ENCODE measurements around the gene MYBPC2. TPM values are rescaled to one million over a fixed set of nuclear protein-coding genes. Genes with fewer than 3 reads are reported as not detected.

MYBPC2 gene
- total RNA-seq, 1 experiment from 2014 or later: not detected

DNA sequence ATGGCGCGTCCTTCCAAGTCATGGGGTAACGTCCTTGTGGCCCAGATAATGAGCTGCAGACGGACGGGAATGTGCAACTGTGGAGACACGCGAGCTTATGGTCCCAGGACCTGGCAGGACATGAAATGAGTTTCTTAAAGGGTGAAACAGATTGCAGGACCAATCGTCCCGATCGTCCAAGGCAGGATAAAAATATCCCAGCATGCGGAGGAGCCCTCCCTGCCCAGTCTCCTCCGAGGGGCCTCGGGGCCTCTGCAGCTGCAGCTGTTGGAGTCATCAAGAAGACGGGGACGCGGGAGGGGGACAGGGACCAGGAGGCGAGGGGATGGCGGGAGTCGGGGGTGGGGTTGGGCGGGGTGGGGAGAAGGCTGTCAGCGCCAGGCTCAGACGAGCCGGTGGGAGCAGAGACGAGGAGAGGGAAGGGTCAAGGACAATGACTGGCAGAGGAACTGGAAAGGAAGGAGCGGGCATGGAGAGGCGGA lies 58.3 kb downstream of the MYBPC2 start:
- TF ChIP-seq, protein P1, sequence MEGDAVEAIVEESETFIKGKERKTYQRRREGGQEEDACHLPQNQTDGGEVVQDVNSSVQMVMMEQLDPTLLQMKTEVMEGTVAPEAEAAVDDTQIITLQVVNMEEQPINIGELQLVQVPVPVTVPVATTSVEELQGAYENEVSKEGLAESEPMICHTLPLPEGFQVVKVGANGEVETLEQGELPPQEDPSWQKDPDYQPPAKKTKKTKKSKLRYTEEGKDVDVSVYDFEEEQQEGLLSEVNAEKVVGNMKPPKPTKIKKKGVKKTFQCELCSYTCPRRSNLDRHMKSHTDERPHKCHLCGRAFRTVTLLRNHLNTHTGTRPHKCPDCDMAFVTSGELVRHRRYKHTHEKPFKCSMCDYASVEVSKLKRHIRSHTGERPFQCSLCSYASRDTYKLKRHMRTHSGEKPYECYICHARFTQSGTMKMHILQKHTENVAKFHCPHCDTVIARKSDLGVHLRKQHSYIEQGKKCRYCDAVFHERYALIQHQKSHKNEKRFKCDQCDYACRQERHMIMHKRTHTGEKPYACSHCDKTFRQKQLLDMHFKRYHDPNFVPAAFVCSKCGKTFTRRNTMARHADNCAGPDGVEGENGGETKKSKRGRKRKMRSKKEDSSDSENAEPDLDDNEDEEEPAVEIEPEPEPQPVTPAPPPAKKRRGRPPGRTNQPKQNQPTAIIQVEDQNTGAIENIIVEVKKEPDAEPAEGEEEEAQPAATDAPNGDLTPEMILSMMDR (conservative IDR thresholded peaks at IDR 0.05; ENCODE audit: low read depth, low read length): no peak
- no peak for TF ChIP-seq EZH2 (IDR thresholded peaks at IDR 0.05; ENCODE audit: borderline replicate concordance, low read depth, low read length, poor library complexity, severe bottlenecking)
- H3K4me3 ChIP-seq (ENCODE audit: low read depth, low read length, poor library complexity, severe bottlenecking): no peak overlapping the region
- POLR2A ChIA-PET (ENCODE audit: low non-redundant PET): no interaction called here
- intact Hi-C loops (cut with micrococcal nuclease; ENCODE audit: unreplicated experiment): no loop called here
- no TSS peak for BruUV-seq (replicated peaks)
- no peak for DNase-seq (ENCODE audit: low spot score)
- H3K9me3 ChIP-seq (ENCODE audit: low read depth, low read length, poor library complexity, severe bottlenecking): peaks cover 8% of the 10 kb centered on the region
- CTCF ChIA-PET: no interaction called here
- H3K36me3 ChIP-seq (ENCODE audit: insufficient read depth, low read length, poor library complexity, severe bottlenecking): no peaks in the 10 kb centered on the region
- peaks cover 67% of the 10 kb centered on the region for H3K27me3 ChIP-seq (replicated peaks; ENCODE audit: insufficient read depth, low read depth, low read length, poor library complexity)
- no peak overlapping the region for H3K27ac ChIP-seq (ENCODE audit: low read depth, low read length, poor library complexity, severe bottlenecking)
- no peaks in the 10 kb centered on the region for H3K4me1 ChIP-seq (ENCODE audit: insufficient read depth, low read length, poor library complexity, severe bottlenecking)

DNA sequence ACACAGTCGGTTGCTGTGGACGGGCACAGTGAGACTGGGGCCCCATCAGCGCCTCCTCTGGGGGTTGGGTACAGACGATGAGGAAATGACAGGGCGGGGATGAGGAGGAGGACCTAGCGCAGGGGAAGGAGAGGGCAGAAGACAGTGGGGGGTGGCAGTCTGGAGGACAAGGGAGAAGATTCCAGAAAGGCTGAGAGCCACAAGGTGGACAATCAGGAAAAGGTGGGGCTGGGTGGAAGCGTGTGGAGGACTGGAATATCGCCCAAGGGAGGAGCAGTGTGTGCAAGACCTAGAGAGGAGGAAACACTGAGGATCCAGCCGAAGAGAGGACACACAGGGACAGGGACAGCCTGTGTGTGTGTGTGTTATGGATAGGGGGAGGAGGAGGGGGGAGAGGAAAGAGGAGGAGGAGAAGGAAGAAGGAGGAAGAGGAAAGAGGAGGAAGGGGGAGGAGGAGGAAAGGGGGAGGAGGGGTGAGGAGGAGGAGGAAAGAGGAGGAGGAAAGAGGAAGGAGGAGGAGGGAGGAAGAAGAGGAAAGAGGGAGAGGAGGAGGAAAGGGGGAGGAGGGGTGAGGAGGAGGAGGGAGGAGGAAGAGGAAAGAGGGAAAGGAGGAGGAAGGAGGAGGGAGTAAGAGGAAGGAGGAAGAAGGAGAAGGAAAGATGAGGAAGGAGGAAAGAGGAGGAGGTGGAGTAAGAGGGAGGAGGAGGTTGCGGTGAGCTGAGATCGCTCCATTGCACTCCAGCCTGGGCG lies 59.8 kb downstream of the MYBPC2 start:
- peak; percentile 34 for DNase-seq (ENCODE audit: low spot score)
- TF ChIP-seq, protein P1 (conservative IDR thresholded peaks at IDR 0.05; ENCODE audit: low read depth, low read length): 0 out of 2 replicates have a peak, but pooled peaks have one; percentile 9
- no peak for TF ChIP-seq EZH2 (IDR thresholded peaks at IDR 0.05; ENCODE audit: borderline replicate concordance, low read depth, low read length, poor library complexity, severe bottlenecking)
- no TSS peak for BruUV-seq (replicated peaks)
- intact Hi-C loops (cut with micrococcal nuclease; ENCODE audit: unreplicated experiment): no loop called here
- ChIA-PET POLR2A (ENCODE audit: low non-redundant PET) (no interaction called here), CTCF (no interaction called here)
- no peak overlapping the region for H3K4me3 ChIP-seq (ENCODE audit: low read depth, low read length, poor library complexity, severe bottlenecking)
- no peaks in the 10 kb centered on the region for H3K9me3 ChIP-seq (ENCODE audit: low read depth, low read length, poor library complexity, severe bottlenecking)
- no peaks in the 10 kb centered on the region for H3K36me3 ChIP-seq (ENCODE audit: insufficient read depth, low read length, poor library complexity, severe bottlenecking)
- peaks cover 67% of the 10 kb centered on the region for H3K27me3 ChIP-seq (replicated peaks; ENCODE audit: insufficient read depth, low read depth, low read length, poor library complexity)
- no peak overlapping the region for H3K27ac ChIP-seq (ENCODE audit: low read depth, low read length, poor library complexity, severe bottlenecking)
- no peaks in the 10 kb centered on the region for H3K4me1 ChIP-seq (ENCODE audit: insufficient read depth, low read length, poor library complexity, severe bottlenecking)

DNA sequence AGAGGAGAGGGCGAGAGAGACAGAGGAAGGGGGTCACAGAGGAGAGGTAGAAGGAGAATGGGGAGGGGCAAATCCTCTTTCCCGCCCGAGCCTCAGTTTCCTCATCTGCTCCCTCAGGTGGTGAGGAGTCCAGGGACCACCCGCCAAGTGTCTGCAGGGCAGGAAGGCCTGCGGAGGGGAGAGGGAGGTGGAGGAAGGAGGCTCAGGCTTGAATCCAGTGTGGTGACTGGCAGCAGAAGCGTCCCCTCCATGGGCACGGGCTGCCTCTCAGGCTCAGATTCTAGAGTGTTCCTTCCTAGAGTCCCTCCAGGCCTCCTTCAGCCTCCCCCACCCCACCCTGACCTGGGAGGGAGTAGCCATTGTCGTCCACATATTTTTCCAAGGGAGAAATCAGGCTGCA lies 60.5 kb downstream of the MYBPC2 start:
- no peak overlapping the region for H3K4me3 ChIP-seq (ENCODE audit: low read depth, low read length, poor library complexity, severe bottlenecking)
- BruUV-seq (replicated peaks): no TSS peak
- ChIA-PET CTCF (no interaction called here), POLR2A (ENCODE audit: low non-redundant PET) (no interaction called here)
- H3K9me3 ChIP-seq (ENCODE audit: low read depth, low read length, poor library complexity, severe bottlenecking): no peaks in the 10 kb centered on the region
- intact Hi-C loops (cut with micrococcal nuclease; ENCODE audit: unreplicated experiment): no loop called here
- no peaks in the 10 kb centered on the region for H3K36me3 ChIP-seq (ENCODE audit: insufficient read depth, low read length, poor library complexity, severe bottlenecking)
- no peak overlapping the region for H3K27ac ChIP-seq (ENCODE audit: low read depth, low read length, poor library complexity, severe bottlenecking)
- TF ChIP-seq, protein P1 (conservative IDR thresholded peaks at IDR 0.05; ENCODE audit: low read depth, low read length): no peak
- no peak for TF ChIP-seq EZH2 (IDR thresholded peaks at IDR 0.05; ENCODE audit: borderline replicate concordance, low read depth, low read length, poor library complexity, severe bottlenecking)
- H3K27me3 ChIP-seq (replicated peaks; ENCODE audit: insufficient read depth, low read depth, low read length, poor library complexity): peaks cover 73% of the 10 kb centered on the region
- H3K4me1 ChIP-seq (ENCODE audit: insufficient read depth, low read length, poor library complexity, severe bottlenecking): no peaks in the 10 kb centered on the region
- no peak for DNase-seq (ENCODE audit: low spot score)

All from A673 (cell line).